Smooth muscle cell (in vitro differentiated cells): ENCODE measurements around the gene NEO1. TPM values are rescaled to one million over a fixed set of nuclear protein-coding genes. Genes with fewer than 3 reads are reported as not detected.

Experiments used
- DNase-seq: peaks from one replicate; lab custom pipeline; 2025; ENCODE audit not compliant: unreplicated experiment; lab: John Stamatoyannopoulos, UW
- H2AFZ ChIP-seq: fragments of 200-600 bp; sonication (generic); 2 replicates; pipeline ENCODE4 v1.6.0; 2016; ENCODE audit warnings: antibody characterized with exemption, low read depth, mild to moderate bottlenecking
- H3F3A ChIP-seq: fragments of 200-600 bp; sonication (generic); 2 replicates; pipeline ENCODE4 v1.6.0; 2017; ENCODE audit warnings: antibody characterized with exemption, low read depth
- H3K27ac ChIP-seq: fragments of 200-600 bp; sonication (generic); 2 replicates; pipeline ENCODE4 v1.5.1; 2016; ENCODE audit warnings: low read depth, mild to moderate bottlenecking
- H3K27me3 ChIP-seq: fragments of 200-600 bp; sonication (generic); 2 replicates; pipeline ENCODE4 v1.6.1; 2016; ENCODE audit warnings: low read depth, mild to moderate bottlenecking
- H3K36me3 ChIP-seq: fragments of 200-600 bp; sonication (generic); 2 replicates; pipeline ENCODE4 v1.5.1; 2016; ENCODE audit warnings: low read depth
- H3K4me1 ChIP-seq: fragments of 200-600 bp; sonication (generic); 2 replicates; pipeline ENCODE4 v1.5.1; 2016; ENCODE audit warnings: low read depth
- H3K4me2 ChIP-seq: fragments of 200-600 bp; sonication (generic); 2 replicates; pipeline ENCODE4 v1.6.0; 2016; ENCODE audit warnings: mild to moderate bottlenecking
- H3K4me3 ChIP-seq: fragments of 200-600 bp; sonication (generic); 2 replicates; pipeline ENCODE4 v1.5.1; 2016; ENCODE audit warnings: mild to moderate bottlenecking
- H3K79me2 ChIP-seq: fragments of 200-600 bp; sonication (generic); 2 replicates; pipeline ENCODE4 v1.6.0; 2016; ENCODE audit warnings: low read depth, mild to moderate bottlenecking
- H3K9ac ChIP-seq: fragments of 200-600 bp; sonication (generic); 2 replicates; pipeline ENCODE4 v1.6.0; 2016; ENCODE audit warnings: low read depth
- H3K9me3 ChIP-seq: fragments of 200-600 bp; sonication (generic); replicated peaks from 2 replicates; pipeline ENCODE4 v1.5.1; 2016; ENCODE audit warnings: low read depth
- H4K20me1 ChIP-seq: fragments of 200-600 bp; sonication (generic); 2 replicates; pipeline ENCODE4 v1.6.0; 2016; ENCODE audit warnings: low read depth
- CTCF ChIP-seq: fragments of 200-600 bp; sonication (generic); IDR thresholded peaks from 2 replicates; pipeline ENCODE4 v1.5.1; 2017; ENCODE audit warnings: borderline replicate concordance, mild to moderate bottlenecking, antibody characterized with exemption; ENCODE audit not compliant: insufficient read depth, poor library complexity, severe bottlenecking
- WGBS: methylation state at CpG from one replicate; pipeline ENCODE4 v1.1.7; 2016; ENCODE audit warnings: low lambda C conversion rate; 5-methylcytosine and 5-hydroxymethylcytosine counted together
- polyA plus RNA-seq: library from polyadenylated mRNA; unstranded; fragments of >200 nt; fragmentation: Nextera tagmentation; extraction: Ambion mirVana; gene quantifications from 2 replicates; pipeline ENCODE4 v1.2.1, GENCODE V29; 2016
- total RNA-seq: library from RNA; depleted of rRNA; stranded (reverse); fragments of >200 nt; gene quantifications from 2 replicates; pipeline ENCODE4 v1.2.3, GENCODE V29; 2014

The NEO1 gene
- total and polyA plus RNA-seq, 2 experiments from 2014 or later: 4.9 to 21.8 TPM

GRCh38 chr15:73010154-73011152, 41.8 kb upstream of the NEO1 start:
- H3K36me3 ChIP-seq: no peaks in the 10 kb centered on the region
- H4K20me1 ChIP-seq: no peaks in the 10 kb centered on the region
- no peak overlapping the region for H3K4me2 ChIP-seq
- TF ChIP-seq CTCF: no peak
- DNase-seq: no peak
- peaks cover 4% of the 10 kb centered on the region for H3K4me1 ChIP-seq
- H3K79me2 ChIP-seq: no peaks in the 10 kb centered on the region
- H3K9me3 ChIP-seq: no peaks in the 10 kb centered on the region
- H3K27me3 ChIP-seq: peaks cover 16% of the 10 kb centered on the region
- no peaks in the 10 kb centered on the region for H3F3A ChIP-seq
- 85% methylated on average over 10 of the region's 10 CpGs for WGBS
- H3K4me3 ChIP-seq: no peak overlapping the region
- H2AFZ ChIP-seq: no peak overlapping the region
- H3K27ac ChIP-seq: no peak overlapping the region
- H3K9ac ChIP-seq: no peak overlapping the region

- H3K4me1 ChIP-seq: no peaks in the 10 kb centered on the region
- H3F3A ChIP-seq: no peaks in the 10 kb centered on the region
- no peak overlapping the region for H3K9ac ChIP-seq
- no peak overlapping the region for H3K4me3 ChIP-seq
- no peaks in the 10 kb centered on the region for H3K9me3 ChIP-seq
- no peak for DNase-seq
- H4K20me1 ChIP-seq: no peaks in the 10 kb centered on the region
- no peak overlapping the region for H2AFZ ChIP-seq
- H3K27ac ChIP-seq: no peak overlapping the region
- peaks cover 10% of the 10 kb centered on the region for H3K27me3 ChIP-seq
- no peak for TF ChIP-seq CTCF
- H3K79me2 ChIP-seq: no peaks in the 10 kb centered on the region
- 90% methylated on average over 1 of the region's 1 CpG for WGBS
- H3K36me3 ChIP-seq: no peaks in the 10 kb centered on the region
- H3K4me2 ChIP-seq: no peak overlapping the region
Observed at GRCh38 chr15:73014904-73015303, 37.4 kb upstream of the NEO1 start.

DNA sequence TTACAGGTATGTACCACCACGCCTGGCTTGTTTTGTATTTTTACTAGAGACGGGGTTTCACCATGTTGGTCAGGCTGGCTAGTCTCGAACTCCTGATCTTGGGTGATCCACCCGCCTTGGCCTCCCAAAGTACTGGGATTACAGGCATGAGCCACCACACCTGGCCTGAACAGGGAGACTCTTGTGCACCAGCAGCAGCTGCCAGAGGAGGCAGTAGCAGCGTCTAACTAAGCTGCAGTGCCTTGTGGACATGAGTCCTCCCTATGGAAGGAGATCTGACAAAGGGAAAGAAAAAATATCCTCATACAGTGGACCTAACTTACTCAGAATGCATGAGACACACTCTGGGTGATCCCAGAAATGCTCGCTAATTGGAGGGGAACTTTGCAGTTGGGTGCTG, 36.8 kb upstream of the NEO1 start:
- Histone ChIP-seq H3K4me3 (no peak overlapping the region), H3K27me3 (peaks cover 5% of the 10 kb centered on the region), H4K20me1 (no peaks in the 10 kb centered on the region), H3K36me3 (no peaks in the 10 kb centered on the region), H3K9ac (no peak overlapping the region), H3K27ac (no peak overlapping the region), H3K4me2 (no peak overlapping the region), H2AFZ (no peak overlapping the region), H3K4me1 (no peaks in the 10 kb centered on the region), H3K9me3 (no peaks in the 10 kb centered on the region), H3K79me2 (no peaks in the 10 kb centered on the region), H3F3A (no peaks in the 10 kb centered on the region)
- 91% methylated on average over 6 of the region's 6 CpGs for WGBS
- TF ChIP-seq CTCF: no peak
- no peak for DNase-seq

DNA sequence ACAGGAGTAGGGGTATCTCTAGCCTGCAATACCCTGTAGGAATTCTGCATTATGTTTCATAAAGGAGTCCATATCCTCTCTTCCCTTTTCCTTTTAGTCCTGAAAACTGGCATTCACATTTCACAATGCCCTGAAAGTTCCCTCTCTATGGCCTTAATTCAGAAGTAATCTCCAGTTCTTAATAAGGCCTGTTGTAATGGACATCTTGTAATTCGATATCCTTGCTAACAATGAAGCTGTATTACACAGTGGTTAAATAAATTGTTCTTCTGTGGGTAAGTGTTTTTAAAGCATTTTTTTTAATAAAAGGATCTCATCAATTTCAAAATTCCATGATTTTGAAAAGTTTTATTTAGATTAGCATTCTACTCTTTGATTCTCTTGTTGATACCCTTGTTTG, 34.3 kb upstream of the NEO1 start:
- Histone ChIP-seq H3K27me3 (peaks cover 23% of the 10 kb centered on the region), H3K36me3 (no peaks in the 10 kb centered on the region), H3K27ac (no peak overlapping the region), H3K4me2 (no peak overlapping the region), H3K79me2 (no peaks in the 10 kb centered on the region), H4K20me1 (no peaks in the 10 kb centered on the region), H3K4me1 (peaks cover 19% of the 10 kb centered on the region), H3F3A (no peaks in the 10 kb centered on the region), H3K9me3 (no peaks in the 10 kb centered on the region), H3K4me3 (no peak overlapping the region), H2AFZ (no peak overlapping the region), H3K9ac (no peak overlapping the region)
- WGBS: 96% methylated on average over 1 of the region's 1 CpG
- TF ChIP-seq CTCF: no peak
- DNase-seq: no peak
